DMS53 (cell line): ENCODE results near the gene MAN1C1.
"Not testable (repeated sequence)": the region's sequence is repeated elsewhere in the genome, so short reads cannot be mapped to it uniquely, and the experiment has no call there.

Experiments used
- DNase-seq: peaks from one replicate; lab custom pipeline; 2025; lab: John Stamatoyannopoulos, UW

The MAN1C1 gene

GRCh38 chr1:25698252-25698651 is 81.7 kb downstream of the MAN1C1 start:
- no peak for DNase-seq

DNA sequence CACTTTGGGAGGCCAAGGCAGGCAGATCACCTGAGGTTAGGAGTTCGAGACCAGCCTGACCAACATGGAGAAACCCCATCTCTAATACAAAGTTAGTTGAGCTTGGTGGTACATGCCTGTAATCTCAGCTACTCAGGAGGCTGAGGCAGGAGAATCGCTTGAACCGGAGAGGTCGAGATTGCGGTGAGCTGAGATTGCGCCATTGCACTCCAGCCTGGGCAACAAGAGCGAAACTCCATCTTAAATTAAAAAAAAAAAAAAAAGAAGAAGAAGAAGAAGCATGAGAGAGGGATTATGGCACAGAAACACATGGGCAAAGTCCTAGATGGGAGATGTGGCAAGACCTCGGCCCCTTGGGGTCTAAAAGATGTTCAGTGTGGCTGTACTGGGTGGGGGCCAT is 82.5 kb downstream of the MAN1C1 start:
- DNase-seq = not testable (repeated sequence)

DNA sequence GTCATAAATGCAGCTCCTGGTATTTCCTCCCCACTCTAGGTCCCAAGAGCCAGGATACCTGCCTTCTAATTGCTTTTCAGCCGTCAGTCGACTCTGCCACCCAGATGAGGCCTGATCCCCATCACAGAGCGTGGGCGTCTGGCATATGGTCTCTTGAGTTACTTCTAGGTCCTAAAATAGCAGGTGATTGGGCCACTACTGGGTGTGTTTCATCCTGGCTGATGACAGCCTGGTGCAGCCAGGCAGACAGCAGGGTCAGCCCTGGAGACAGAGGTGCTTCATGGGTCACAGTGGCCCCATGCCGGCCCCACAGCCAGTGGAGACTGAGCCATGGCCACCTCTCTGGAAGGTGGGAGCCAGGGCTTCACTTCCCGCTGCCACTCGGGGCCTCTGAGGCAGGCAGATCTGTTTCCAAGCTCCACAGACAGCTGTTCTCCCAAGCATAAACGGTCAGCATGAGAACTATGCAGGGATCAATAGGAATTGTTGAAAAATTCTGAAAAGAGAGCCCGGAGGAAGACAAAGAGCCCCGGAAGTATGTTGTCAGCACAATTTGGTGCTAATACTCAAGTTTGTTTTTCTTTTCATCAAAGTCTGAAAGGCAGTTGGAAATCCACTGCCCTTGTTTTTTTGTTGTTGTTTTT is 83.0 kb downstream of the MAN1C1 start:
- DNase-seq = no peak

- no peak for DNase-seq
Observed at GRCh38 chr1:25700144-25700523, 83.5 kb downstream of the MAN1C1 start.

- no peak for DNase-seq
Observed at GRCh38 chr1:25700626-25701025, 84.0 kb downstream of the MAN1C1 start.

DNA sequence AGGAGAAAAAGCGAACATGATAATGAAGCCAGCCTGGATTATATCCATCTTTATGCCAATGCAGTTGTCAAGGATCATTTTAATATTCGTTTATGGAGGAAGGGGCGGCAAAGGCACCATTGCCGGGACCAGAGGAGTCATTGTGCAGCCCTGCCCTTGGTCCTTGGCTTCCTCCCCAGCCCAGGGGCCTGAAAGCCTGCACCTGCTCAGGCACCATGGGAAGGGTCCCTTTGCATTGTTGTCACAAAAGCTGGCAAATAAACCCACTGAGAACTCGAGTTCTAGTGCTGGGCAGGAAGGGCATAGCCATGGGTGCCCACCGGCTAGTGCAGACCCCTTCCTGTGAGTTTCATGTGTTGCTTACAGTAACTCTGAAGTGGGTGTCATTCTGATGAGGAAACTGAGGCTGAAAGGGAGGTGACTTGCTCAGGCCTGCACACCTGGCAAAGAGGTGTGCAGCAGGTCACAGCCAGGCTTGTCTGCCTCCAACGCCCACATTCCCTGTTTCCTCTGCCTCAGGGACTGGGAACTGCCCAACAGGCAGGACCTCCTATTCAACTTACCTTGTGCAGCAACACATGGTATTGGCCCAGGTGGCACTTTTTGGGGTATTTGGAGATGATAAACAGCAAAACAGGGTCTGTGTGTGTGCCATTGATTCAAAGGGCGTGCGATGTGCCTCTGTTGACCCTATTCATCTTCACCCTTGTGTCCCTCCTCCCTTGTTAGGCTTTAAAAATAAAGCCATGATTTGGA is 84.6 kb downstream of the MAN1C1 start:
- no peak for DNase-seq

DNA sequence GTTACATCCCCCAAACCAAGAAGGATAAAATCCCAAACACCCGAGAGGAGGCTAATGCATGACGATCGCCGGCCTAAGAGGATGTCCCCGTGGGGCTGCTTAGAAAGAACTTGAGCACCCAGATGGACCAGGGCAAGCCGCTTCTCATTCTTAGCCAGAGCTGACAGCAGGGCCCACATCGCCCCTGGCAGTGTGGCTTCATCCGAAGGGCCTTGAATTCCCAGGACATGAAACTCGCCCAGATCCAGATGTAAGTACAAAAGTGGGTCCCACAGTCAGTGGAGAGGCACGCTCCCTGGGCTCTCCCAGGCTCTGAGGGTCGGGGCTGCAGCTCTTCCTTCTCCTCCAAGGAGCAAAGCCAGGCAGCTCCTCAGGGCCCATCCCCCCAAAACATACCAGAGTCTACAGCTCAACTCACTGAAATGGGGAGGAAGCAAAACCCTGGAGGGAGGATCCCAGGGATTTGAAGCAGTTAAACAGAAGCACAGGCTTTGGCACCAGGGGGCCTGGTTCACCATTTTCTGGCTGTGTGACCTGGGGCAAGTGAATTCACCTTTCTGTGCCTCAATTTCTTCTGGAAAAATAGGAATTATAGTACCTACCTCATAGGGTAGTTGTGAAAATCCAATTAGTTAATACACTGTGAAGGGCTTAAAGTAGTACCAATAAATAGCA is 85.6 kb downstream of the MAN1C1 start:
- no peak for DNase-seq

- DNase-seq = no peak
Observed at GRCh38 chr1:25703041-25703440, 86.5 kb downstream of the MAN1C1 start.

- DNase-seq = no peak
Observed at GRCh38 chr1:25703671-25704266, 87.2 kb downstream of the MAN1C1 start.

DNA sequence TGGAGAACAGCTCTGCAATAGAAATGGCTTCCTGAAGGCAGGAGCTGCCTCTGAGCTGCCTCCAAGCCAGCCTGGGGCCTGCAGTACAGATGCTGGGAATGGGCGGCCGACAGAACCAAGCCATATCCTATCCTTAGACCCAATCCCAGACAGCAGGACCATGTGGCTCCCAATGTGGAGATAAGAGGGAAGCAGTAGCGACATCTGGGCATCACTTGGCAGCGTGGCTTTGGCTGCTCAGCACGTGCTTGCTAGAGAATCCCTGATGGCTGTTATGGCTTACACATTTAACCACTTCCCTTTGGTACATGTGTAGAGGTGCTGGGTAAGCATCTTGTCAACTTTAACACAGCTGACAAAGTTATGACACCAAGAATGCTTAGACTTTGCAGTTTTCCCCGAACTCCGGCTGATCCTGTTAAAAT is 87.7 kb downstream of the MAN1C1 start:
- DNase-seq = no peak

- DNase-seq = no peak
Observed at GRCh38 chr1:25705699-25706098, 89.1 kb downstream of the MAN1C1 start.

DNA sequence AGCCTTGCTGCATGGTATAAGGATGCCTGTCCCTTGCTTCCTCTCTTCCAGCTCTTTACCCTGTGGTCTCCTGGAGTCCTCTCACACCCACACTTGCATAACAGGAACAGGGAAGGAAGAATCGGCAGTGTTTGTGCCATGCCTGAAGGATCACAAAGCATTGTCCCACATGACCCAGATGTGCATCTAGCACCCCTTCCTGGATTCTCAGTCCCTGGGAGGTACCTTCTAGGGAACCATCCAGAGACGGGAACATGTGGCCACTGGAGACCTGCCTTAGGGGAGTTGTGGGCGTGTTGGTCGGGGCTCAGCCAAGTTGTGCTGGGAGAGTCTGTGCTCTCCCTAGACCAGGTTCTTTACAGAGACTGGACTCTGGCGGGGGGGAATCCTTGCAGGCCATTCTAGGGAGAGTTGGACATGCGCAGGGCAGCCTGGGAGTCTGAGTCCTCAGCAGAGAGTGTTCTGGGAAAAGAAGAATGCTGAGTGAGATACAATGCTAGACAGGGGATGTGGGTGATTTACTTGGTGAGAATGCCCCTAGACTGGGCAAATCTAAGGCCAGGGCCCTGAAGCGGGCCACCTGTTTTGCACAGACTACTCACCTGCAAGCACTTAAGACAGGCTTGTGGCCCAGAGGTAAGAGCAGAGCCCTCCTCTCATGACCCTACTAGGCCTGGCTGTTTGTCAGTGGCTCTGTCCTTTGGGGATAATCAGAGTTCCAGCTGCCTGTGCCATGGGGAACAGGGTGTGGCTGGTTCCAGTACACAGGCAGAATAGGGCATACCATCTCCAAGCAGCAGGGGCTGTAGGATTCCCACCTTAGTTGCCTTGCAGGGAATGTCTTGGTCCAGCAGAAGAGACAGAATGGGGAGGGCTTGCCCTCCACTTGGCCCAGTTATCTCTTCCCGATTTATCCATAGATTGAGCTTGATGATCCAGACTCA is 89.8 kb downstream of the MAN1C1 start:
- no peak for DNase-seq

GRCh38 chr1:25707280-25708016 is 90.9 kb downstream of the MAN1C1 start:
- no peak for DNase-seq

DNA sequence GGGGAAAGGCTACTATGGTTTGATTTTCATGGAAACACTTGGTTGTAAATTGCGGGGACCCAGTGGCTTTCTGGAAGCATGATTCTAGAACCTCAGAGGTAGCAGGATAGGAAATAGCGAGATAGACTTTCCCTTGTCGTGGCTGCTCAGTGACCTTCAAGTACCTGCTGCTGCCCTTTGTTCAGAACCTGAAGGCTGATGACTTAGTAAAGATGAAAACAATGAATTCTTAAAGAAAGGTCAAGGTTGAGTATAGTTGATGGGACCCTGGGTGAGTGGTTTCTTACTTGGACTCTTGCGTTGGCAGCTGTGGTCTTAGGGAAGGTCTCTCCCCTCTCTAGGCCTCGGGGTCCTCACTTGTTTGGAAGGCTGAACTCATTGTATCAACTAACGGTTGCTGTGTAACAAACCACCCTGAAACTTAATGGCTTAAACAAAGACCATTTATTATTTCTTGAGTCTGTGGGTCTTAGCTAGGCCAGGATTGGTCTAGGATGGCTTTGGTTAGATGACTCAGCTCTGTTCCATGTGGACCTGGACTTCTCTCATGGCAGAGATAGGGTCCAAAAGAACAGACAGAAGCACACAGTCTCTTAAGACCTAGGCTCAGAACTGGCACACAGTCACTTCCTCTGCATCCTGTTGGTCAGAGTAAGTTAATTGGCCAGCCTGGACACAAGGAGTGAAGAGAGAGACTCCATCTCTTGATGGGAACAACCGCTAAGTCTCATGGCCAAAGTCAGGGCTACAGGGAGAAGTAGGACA is 94.2 kb downstream of the MAN1C1 start:
- DNase-seq = no peak

DNA sequence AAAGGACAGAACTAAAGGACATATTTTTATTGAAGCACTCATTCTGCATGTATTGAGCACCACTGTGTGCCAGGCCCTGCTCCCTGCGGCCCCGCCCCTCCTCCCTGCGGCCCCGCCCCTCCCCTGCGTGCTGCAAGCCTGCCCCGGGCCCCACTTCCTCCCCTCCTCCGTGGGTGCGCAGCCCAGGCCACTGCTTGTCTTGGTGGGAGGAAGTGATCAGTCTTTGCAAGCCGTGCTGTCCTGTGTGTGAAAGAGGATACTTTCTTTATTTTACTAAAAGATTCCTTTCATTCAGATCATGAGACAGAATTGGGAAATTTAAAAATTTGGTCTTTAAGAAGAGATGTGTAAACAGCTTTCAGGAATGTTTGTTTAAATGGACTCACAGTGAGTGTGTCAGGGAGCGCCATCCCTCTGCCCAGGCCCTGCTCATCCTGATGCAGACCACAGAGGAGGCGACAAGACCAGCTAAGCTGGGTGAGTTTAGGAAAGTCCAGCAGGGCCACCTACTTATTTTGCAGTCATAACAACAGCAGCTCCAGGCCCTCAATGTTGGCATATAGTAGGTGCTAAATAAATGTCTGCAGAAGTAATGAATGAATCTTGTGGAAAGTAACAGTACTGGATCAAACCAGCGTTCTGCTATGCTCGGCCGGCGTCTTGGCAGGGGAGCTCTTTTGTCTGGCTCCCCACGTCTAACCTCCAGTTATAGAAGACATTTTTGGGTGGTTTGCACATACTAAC is 95.1 kb downstream of the MAN1C1 start:
- no peak for DNase-seq

DNA sequence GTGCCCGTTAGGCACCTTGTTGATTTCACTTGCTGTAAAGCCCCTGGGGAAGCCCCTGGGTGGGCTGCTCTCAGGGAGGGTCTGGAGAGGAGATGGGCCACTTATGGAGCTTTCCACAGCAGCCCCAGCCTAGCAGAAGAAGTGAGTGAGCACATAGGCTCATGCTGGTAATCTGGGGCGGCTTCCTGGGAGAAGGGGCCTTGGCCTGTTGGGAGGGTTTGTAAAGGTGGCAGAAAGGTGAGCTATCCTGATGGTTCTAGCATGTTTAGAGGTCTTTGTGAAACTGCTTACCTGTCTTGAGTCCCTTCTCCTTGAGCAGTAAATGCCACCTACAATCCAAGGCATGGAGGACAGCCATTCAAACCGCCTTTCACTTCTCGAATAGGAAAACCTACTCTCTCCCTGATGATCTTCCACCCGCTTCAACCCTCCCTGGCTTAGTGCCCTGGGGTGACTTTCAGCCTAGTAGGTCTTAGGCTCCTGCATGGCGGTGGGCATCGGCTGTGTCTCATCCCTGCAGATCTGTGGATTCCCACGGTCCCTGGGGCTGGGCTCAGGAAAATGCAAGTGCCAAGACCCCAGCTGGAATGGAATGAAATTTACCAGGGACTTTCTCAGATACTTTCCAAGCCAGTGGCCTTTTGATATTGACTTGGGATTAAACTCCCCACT is 95.8 kb downstream of the MAN1C1 start:
- no peak for DNase-seq

- no peak for DNase-seq
Observed at GRCh38 chr1:25713961-25714360, 97.4 kb downstream of the MAN1C1 start.

DNA sequence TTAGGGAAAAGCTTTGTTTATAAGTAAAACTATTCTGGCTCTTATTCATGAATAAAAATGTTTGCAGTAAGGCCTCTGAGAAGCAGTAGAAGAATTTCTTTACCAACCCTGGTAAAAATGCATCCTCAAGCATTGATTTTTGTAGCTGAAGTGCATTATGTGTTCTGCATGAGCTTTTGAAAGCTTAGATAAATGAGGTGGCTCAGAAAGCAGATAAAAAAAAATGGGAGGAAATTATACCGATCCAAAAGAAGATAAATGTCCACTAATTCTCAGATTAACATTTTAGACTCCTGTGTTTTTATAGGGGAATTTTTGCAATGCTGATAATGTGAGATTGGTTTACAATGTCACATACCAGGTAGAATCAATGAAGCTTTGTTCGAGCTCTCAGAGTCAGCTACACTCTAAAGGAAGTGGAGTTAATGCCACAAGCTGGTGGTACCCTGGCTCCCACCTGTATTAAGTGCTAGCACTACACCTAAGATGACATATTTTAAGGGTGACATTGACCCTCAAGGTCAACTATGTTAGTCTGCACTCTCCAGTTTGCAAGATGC is 97.9 kb downstream of the MAN1C1 start:
- DNase-seq = no peak

DNA sequence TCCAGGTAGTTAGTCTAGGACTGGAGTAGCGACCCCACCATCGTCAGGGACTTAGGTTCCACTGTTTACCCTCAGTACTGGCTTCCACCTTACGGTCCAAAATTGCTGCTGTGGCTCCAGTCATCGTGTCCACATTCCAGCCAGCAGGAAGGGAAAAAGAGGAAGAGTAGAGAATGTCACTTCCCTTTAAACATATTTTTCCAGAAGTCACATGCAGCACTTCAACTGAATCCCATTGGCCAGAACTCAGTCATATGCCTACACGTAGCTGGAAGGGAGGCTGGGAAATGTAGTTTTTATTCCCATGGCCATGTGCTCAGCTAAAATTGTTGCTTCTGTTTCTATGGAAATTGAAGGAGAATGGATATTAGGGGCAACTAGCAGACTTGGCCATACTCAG is 99.3 kb downstream of the MAN1C1 start:
- peak; percentile 19 for DNase-seq
